A549 treated with Hydrocortisone at 1 μM for 4 hours (cell line): ENCODE results near the gene PPIA. TPM values are rescaled to one million over a fixed set of nuclear protein-coding genes. Genes with fewer than 3 reads are reported as not detected.

Experiments
- total RNA-seq: library from RNA; stranded (reverse); fragments of 200-300 nt; extraction: Qiagen RNA extraction; gene quantifications from 5 replicates; pipeline ENCODE4 v1.2.3, GENCODE V29; 2022

PPIA gene
- 5,081 to 5,969 TPM (median 5,222 TPM) in 5 replicates for total RNA-seq

DNA sequence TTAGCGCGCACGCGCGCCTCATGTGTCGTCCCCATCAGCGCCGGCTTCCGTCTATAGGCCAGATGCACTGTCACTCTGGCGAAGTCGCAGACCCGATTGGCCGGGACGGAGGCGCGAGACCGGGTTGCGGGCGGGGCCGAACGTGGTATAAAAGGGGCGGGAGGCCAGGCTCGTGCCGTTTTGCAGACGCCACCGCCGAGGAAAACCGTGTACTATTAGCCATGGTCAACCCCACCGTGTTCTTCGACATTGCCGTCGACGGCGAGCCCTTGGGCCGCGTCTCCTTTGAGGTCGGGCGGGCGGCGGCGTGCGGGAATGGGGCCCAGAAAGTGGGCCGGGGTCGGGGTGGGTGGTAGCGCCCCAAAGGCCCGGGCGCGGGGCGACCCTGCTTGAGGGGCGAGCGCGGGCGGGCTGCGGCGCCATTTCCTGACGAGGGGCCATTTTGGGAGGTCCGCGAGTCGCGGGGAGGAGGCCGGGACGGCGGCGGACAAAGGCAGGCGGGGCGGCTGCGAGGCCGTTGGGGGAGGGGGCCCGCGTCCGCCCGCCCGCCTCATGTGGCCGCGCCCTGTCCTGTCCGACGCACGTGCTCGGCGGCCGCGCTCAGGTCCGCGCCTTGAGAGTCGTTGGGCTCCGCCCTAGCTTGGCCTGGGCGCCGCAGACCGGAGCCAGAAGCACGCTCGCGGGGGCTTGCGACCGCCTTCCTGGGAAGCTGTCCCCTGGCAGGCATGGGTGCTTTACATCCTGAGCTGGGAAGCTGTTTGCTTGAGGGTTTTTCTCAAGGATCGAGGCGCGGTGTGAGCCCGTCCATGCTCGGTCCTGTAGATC is at the start of gene PPIA:
Gene PPIA, plus strand, starts transcription at position 178 of the 825 bp plus-strand sequence. Its CDS starts 44 bp downstream, at position 222.

DNA sequence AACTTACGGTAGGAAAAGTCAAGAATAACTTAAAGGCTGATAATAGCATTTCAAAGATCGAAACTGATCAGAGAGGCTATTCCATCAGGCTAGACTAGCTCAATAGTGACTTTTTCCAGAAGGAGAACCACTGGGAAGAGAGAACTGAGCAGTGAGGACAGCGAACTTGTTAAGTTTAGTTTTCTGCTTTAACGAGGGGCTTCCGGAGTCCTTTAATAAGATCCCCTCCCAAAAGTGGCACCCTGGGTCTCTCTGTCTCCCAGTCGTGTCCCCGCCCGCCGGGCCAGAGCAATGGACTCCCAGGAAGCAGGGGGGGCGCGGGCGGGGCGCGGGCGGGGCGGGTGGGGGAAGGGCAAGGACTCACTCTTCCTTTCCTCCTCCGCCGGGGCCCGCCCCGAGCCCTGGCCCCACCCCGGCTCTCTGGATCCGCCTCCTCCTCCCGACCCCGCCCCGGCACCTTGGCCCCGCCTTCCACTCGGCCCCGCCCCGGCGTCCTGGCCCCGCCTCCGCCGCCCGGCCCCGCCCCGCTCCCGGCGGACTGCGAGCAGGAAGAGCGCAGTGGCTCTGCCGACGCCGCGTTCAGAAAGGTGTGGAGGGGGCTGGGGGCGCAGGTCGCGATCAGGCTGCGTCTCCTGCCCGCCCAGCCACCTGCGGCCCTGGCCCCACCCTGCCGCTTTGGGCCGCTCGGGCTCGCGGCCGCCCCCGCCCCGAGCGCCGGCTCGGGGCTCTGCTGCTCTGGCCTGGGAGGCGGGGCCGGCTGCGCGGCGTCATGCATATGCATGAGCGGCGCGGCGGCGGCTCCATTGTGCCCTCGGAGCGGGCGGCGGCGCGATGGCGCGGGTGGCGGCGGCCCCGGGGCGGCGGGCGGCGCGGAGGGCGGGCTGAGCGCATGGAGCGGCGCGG is 48.2 kb upstream of the PPIA start, which contains the start of gene ZMIZ2:
Gene ZMIZ2, plus strand, starts transcription at position 803 of the 903 bp plus-strand sequence. CDS start 7,403 bp downstream, outside the sequence.

DNA sequence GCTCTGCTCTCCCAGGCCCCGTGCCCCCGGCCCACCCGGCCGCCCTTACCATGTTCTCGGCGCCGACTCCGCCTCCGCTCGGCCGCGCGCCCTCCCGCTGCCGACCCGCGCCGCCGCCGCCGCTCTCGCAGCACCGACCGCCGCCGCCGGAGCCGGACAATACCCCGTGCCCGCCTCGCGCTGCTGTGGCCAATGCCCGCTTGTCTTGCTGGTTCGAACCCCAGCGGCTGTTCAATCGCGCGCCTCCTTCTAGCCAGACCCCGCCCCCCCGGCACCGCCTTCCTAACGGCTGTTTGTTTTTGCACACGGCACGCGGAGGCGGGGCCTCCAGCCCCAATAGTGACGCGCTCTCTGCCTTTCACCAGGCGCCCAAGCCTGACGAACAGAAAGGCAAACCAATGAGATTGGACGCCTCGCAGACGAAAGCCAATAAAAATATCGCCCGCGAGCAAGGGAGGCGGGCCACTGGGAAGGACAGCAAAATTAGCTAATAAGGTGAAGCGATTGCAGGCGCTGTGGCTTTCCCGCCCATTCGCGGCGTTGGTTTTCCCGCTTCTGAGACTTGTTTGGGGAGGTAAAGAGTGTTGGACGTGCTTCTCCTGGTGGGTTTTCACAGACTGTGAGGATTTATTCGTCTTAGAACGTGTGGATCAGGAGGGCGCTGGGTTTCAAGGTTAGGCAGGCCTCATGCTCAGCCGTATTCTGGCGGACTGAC is 51.6 kb downstream of the PPIA start, which contains the start of gene H2AZ2:
Gene H2AZ2, minus strand, starts transcription at position 168 of the 715 bp plus-strand sequence. Its CDS starts 116 bp downstream, at position 52.

Other genes with a start within 250 kb of the PPIA start
- 110 to 138 TPM (median 117 TPM) in 5 replicates for gene DDX56, start 222.8 kb upstream of the PPIA start, total RNA-seq
- gene TMED4, start 214.4 kb upstream of the PPIA start, total RNA-seq = 46.5 to 53.4 TPM (median 51.8 TPM) in 5 replicates
- 26.4 to 36.1 TPM (median 29.9 TPM) in 5 replicates for gene OGDH, start 190.1 kb upstream of the PPIA start, total RNA-seq
- gene ZMIZ2, start 47.8 kb upstream of the PPIA start, total RNA-seq = 25.6 to 31.6 TPM (median 29.0 TPM) in 5 replicates
- 197 to 266 TPM (median 255 TPM) in 5 replicates for gene H2AZ2, start 51.4 kb downstream of the PPIA start, total RNA-seq
- gene PURB, start 88.8 kb downstream of the PPIA start, total RNA-seq = 11.5 to 14.9 TPM (median 13.1 TPM) in 5 replicates
- 0.16 to 0.25 TPM (median 0.21 TPM) in 5 replicates for gene MYO1G, start 182.3 kb downstream of the PPIA start, total RNA-seq
- 39.8 to 53.1 TPM (median 45.7 TPM) in 5 replicates for gene CCM2, start 203.5 kb downstream of the PPIA start, total RNA-seq